Astrocyte of the spinal cord (primary cell): ENCODE measurements around the gene C19orf67.

Experiments
- DNase-seq: peaks from one replicate; pipeline ENCODE4 v3.0.0; 2011; ENCODE audit warnings: low read depth, low spot score
- H3K4me3 ChIP-seq: 2 replicates; pipeline ENCODE4 v1.5.1; 2011; ENCODE audit warnings: low read depth, mild to moderate bottlenecking, low read length, moderate library complexity
- CTCF ChIP-seq: IDR thresholded peaks from 2 replicates; pipeline ENCODE4 v1.5.1; 2012; ENCODE audit warnings: low read depth, mild to moderate bottlenecking, low read length, inconsistent platforms
- in situ Hi-C: cut with HindIII; loops from 2 replicates; pipeline ENCODE4 v1.10.0; 2017; ENCODE audit warnings: low sequenced_read_pairs

Gene C19orf67

DNA sequence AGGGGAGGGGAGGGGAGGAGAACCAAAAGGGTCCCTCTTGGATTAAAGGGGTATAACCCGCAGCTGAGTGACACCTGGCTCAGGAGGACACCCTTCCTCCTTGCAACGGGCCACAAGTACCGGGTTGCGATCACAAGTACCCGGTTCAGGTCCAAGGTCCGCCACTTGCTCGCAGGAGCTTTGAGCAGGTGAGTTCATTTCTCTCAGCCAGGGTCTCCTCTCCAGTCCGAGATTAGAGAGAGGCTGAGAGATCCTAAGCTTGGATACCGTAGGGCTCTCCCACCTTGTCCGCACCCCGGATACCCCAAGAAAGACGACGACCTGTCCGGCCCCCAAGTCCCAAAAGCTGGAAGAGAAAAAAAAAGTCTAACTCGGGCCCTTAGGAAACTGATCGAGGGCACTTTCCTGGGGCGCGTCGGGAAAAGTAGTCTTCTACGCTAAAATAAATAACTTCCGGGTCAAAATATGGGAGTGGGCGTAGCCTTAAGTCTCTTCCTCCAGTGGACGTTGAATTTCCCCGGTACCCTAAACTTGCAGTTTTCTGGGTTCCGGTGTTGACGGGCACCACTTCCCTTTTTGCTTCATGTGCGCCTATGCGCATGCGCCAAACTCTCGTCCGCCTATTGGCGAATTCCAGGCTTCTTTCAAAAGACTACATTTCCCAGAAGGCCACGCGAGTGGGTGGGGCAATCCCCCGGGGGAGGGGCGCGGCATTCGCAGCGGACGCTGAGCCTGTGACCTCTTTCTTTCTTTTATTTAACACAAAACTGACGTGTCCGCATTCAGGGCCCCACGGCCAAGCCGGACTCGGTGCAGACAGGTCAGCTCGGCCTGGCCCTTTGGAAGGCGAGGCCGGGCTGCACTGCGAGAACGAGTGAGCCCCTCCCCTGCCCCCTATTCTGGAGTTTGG lies 4.4 kb downstream of the C19orf67 start:
- peak overlapping the region; percentile 62 for H3K4me3 ChIP-seq
- no peak for TF ChIP-seq CTCF
- peak; percentile 99 for DNase-seq
- in situ Hi-C loops: loop anchor here (25.0 kb wide), 1 partner anchor 194 kb away; the partner anchor contains the start of gene NANOS3

GRCh38 chr19:14078411-14078810 lies 7.2 kb downstream of the C19orf67 start:
- in situ Hi-C loops: loop anchor here (25.0 kb wide), 1 partner anchor 191 kb away; the partner anchor contains the start of gene NANOS3
- no peak for TF ChIP-seq CTCF
- no peak overlapping the region for H3K4me3 ChIP-seq
- DNase-seq: no peak

- in situ Hi-C loops: no loop called here
- DNase-seq: no peak
- TF ChIP-seq CTCF: no peak
- peak overlapping the region; percentile 54 for H3K4me3 ChIP-seq
These were observed 11.4 kb downstream of the C19orf67 start for GRCh38 chr19:14073925-14074838.

DNA sequence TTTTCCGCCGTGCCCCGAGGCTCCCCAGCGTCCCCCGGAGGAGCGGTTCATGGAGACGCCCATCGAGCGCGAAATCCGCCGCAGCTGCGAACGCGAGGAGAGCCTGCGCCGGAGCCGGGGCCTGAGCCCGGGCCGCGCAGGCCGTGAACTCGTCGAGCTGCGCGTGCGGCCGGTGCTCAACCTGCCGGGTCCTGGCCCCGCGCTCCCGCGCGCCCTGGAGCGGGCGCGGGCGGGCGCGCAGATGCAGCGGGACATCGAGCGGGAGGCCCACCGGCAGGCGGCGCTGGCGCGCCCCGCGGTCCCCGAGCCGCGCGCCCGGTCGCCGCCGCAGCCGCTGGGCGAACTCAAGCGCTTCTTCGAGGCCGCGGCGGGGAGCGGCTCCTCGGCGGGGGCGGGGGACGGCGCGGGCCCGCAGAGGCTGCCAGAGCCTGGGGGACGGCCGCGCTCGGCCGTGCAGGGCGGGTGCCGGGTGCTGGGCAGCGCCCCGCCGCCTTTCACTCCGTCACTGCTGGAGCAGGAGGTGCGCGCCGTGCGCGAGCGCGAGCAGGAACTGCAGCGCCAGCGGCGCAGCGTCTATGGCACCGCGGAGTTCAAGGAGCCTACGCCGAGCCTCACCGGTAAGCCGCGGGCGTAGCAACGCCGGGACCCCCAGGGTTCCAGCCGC lies 12.2 kb downstream of the C19orf67 start:
- peak; percentile 29 for TF ChIP-seq CTCF
- peak; percentile 76 for DNase-seq
- H3K4me3 ChIP-seq: peak overlapping the region; percentile 54
- in situ Hi-C loops: no loop called here

DNA sequence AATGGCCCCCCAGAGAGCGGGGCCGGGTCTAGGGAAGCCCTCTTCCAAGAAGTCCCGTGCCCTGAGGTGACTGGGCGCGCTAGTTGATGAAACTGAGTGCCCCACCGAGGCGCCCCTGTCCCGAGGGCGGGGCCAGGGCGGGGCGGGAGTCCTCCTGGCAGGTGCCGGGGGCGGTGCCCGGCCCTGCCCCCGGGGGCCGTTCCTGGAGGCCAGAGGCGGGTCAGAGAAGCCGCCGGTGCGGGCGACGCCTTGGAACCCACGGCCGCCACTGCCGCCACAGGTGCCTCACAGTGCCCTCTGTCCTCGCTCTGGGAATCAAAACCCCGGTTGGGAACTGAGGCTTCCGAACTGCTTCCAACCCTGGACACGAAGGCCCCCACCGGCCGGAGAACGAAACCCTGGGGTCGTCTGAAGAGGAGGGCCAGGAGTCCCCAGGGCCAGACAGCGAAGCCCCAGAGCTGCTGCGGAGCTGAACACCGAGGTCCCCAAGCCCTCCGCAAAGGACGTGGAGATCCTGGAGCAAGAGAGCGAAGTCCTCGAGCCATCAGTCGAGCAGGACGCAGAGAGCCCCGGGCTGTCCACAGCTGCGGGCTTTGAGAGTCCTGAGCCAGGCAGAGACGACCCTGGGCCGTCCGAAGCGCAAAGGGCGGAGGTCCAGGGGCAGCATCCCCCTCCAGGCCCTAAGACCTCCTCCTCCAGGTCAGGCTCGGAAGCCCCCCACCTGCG lies 12.9 kb downstream of the C19orf67 start, which contains the start of gene MISP3:
MISP3 (plus strand) TSS at position 252 of the 726 bp plus-strand sequence. CDS start 524 bp downstream, outside the sequence.
- no peak for DNase-seq
- peak within 1 kb of the TSS; percentile 54 for H3K4me3 ChIP-seq
- peak; percentile 12 for TF ChIP-seq CTCF
- in situ Hi-C loops: no loop called here
